ENCODE data around the gene KRTAP4-9.
A peak's percentile ranks its signal among the peaks of the same experiment; 100 is the strongest.
"Not testable (repeated sequence)": the region's sequence is repeated elsewhere in the genome, so short reads cannot be mapped to it uniquely, and the experiment has no call there.

KRTAP4-9 gene

GRCh38 chr17:41126412-41126811 is 21.2 kb downstream of the KRTAP4-9 start:
- no peak for DNase-seq

GRCh38 chr17:41127371-41127770 is 22.2 kb downstream of the KRTAP4-9 start:
- DNase-seq: no peak

- DNase-seq: no peak
Measured at GRCh38 chr17:41131979-41132378, 26.8 kb downstream of the KRTAP4-9 start.

DNA sequence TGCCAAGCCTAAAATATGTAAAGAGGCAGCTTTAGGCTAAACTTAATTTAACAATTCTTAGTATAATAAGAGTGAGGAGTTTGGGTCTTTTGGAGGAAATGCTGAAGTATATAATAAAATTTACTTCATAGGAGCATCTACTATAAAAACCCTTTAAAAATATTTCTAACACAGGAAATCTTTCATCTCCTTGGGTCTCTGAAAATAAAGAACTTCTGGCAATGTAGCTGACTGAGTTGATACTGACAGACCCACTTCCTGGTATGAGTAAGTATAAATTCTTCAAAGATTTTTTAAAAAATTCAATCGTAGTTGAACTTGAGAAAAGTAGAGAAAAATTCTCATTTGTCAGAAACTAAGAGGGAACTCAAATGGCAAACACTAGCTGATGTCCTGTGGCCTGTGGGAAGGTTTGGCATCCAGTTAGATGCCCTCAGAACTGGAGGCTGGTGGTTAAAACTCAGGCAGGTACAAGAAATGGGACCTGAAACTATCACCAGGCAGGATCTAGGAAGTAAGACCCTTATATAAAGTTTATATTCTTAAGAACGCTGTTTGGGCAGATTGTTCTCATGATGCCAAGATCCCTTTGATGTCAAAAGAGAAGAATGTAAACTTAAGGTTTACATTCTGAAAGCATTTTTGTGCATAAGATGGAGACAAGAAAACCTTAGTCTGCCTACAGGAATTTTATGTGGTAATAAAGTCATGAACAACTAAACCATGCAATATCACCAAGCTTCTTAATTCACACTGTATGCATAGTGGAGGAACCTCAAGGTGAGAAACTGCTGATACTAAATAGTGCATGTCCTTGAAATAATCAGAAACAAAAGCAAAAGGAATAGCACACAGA is 28.9 kb downstream of the KRTAP4-9 start:
- no peak for DNase-seq

DNA sequence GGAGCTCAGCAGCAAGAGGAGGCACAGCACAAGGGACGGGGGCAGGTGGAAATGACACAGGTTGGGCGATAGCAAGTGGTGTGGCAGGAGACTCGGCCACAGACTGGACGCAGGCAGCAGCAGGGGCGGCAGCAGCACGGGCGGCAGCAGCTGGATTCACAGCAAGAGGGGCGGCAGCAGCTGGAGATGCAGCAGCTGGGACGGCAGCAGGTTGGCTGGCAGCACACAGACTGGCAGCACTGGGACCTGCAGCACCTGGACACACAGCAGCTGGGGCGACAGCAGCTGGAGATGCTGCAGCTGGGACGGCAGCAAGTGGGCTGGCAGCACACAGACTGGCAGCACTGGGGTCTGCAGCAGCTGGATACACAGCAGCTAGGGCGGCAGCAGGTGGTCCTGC is 34.7 kb downstream of the KRTAP4-9 start:
- not testable (repeated sequence) for DNase-seq

GRCh38 chr17:41140360-41141131 is 35.4 kb downstream of the KRTAP4-9 start, which contains the start of gene KRTAP4-6:
TSS of gene KRTAP4-6 (minus strand) at chr17:41140544. CDS start at chr17:41140487, 57 bp downstream.
- no peak for DNase-seq

DNA sequence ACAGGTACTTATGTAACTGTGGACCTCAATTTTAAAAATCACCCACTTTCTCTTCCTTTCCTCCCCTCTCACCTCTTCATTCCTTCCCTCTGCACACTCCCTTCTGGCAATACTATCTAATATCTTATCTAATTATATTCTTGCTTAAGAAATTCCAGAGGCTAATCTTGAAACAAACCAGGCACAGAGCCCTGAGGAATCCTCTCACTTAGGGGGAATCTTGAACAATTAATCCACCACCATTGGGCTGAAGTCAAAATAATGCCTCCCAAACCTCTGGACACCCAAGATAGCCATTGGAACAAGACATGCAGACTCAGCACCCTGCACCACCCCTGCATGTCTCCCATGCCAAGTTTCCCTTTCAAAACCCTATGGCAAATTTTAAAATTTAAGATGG is 36.2 kb downstream of the KRTAP4-9 start:
- no peak for DNase-seq

DNA sequence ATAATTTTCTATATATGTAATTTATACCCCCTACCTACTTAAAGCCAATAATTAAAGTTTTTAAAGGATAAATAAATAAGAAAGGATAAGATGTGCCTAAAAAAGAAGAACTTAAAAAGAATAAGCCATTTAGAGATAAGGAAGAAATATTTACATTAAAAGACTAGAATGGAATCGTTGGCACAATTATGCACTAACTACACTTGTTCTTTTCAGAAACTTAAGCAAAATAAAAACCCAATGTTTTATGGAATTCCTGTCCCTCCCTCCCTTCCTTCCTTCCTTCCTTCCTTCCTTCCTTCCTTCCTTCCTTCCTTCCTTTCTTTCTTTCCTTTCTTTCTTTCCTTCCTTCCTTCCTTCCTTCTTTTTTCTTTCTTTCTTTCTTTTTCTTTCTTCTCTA is 39.7 kb downstream of the KRTAP4-9 start:
- DNase-seq: no peak

GRCh38 chr17:41145261-41145660 is 40.1 kb downstream of the KRTAP4-9 start:
- DNase-seq: no peak

DNA sequence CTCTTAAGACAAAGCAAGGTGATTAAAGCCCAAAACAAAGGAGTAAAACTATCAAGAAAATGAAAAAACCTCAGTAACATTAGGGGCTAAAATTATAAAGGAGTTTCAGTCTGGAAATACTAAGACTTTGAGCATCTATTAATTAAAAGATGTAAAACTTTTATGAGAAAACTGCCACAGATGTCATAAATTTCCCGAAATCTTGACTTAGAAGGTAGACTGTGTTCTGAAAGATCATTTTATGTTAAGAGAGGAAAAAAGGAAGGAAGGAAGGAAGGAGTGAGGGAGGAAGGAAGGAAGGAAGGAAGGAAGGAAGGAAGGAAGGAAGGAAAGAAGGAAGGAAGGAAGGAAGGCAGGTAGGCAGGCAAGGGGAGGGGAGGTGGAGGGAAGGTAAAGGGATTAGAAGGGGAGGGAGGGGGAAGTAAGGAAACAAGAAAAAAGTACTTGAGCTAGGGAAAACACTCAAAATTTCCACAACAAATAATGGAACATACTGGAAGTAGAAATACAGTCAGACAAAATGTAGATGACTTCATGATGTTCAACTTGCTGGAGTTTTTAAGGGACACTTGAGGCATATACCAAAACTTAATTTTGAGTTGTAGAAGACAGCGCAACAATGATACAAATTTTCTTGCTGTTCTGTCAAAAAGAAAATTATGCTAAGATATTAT is 42.5 kb downstream of the KRTAP4-9 start:
- DNase-seq: no peak

GRCh38 chr17:41148971-41149651 is 43.9 kb downstream of the KRTAP4-9 start:
- DNase-seq: not testable (repeated sequence)

DNA sequence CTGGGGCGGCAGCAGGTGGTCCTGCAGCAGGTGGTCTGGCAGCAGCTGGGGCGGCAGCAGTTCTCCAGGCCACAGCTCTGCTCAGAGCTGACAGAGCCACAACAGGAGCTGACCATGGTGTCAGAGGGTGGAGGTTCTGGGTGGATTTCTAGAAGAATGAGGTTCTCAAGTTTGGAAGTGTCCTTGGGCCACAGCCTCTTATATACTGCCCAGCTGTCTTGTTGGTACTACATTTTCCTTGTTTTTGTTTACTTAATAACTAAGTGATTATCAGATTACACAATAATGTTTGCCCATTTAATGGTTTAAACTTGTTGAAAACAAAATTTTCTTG is 44.4 kb downstream of the KRTAP4-9 start, which contains the start of gene KRTAP4-5:
Gene KRTAP4-5 (minus strand): TSS at position 174 of the 334 bp plus-strand sequence. CDS start 58 bp downstream, at position 116.
- no peak for DNase-seq

DNA sequence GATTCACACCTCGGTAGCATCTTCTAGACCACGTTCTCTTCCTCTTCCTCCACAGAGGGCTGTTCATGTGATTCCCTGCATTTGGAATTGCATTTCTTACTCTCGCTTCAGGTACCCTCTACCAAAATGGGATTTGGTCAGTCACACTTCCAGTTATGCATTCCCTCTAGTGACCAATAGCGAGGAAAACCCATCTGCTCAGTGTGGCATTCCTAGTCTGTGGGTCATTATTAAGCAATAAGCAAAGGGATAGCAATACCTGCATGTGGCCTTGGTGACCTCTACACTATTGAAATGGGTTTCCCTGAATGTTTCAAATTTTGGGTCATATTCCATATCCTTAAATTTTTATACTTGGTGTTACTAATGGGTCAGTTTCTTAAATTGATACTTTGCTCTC is 44.8 kb downstream of the KRTAP4-9 start:
- no peak for DNase-seq

- DNase-seq: no peak
Measured at GRCh38 chr17:41151525-41151924, 46.3 kb downstream of the KRTAP4-9 start.

DNA sequence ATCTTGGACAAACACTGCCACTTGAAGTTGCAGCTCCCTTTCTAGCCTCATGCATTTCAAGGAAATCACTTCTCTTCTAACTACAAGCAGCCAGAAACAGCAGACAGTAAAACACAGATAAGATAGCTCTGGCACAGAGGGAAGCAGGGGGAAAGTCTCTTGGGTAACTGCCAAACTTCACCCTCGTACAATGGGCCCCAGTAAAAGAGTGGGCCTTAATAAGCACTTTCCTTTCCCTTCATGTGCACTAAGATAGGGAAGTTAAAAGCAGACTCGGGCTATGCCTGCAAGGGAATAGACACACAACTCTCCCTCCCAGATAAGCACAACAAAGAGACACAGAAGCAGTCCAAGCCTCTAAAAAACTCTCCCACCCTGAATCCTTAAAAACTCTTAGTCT is 48.7 kb downstream of the KRTAP4-9 start:
- DNase-seq: peak in 6 of 56 donors; percentile 2 to 40 (median 4)
